HG02678 (cell line): ENCODE data around the gene FAXC.
"Not testable (repeated sequence)": the region's sequence is repeated elsewhere in the genome, so short reads cannot be mapped to it uniquely, and the experiment has no call there.

ENCODE experiments used
- ATAC-seq: cut with Tn5 transposase; IDR thresholded peaks from one replicate; pipeline ENCODE4 v1.9.1; 2021; ENCODE audit warnings: mild to moderate bottlenecking, moderate library complexity; ENCODE audit not compliant: unreplicated experiment

FAXC gene

DNA sequence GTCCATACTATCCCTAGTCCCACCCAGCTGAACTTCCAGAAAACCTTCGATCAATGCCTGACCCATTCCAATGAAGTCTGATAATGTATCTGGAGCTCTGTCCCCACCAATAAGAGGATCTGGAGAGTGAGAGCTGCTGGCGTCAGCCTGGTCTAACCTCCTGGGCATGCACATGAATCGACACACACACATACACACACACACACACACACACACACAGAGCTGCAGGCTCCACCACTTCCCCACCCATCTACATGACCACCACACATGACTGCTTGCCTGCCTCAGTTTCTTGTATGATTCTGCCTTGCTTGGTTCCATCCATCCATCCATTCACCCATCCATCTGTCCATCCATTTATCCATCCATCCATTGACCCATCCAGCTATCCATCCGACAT is 60.8 kb downstream of the FAXC start:
- ATAC-seq: no peak

- ATAC-seq: no peak
Observed at GRCh38 chr6:99287523-99287922, 62.0 kb downstream of the FAXC start.

GRCh38 chr6:99285881-99286280 is 63.6 kb downstream of the FAXC start:
- ATAC-seq: no peak

- no peak for ATAC-seq
Observed at GRCh38 chr6:99282479-99283062, 66.9 kb downstream of the FAXC start.

DNA sequence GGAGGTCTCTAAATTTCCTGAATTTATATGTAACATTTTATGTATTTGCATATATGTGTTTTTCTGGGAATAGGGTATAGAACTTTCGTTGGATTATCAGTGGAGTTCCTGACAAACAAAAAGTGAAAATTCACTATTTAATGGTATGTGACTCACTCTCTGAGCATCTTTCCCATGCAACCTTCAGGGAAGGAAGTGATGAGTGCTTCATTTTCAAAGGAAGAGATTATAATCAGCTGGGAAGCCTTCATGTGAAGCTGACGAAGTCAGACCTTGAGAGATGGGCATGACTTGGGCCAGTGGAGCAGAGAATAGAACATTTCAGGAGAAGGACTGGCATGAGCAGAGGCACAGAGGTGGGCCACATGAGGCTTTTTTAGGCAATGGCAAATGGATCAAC is 72.7 kb downstream of the FAXC start:
- ATAC-seq: no peak

DNA sequence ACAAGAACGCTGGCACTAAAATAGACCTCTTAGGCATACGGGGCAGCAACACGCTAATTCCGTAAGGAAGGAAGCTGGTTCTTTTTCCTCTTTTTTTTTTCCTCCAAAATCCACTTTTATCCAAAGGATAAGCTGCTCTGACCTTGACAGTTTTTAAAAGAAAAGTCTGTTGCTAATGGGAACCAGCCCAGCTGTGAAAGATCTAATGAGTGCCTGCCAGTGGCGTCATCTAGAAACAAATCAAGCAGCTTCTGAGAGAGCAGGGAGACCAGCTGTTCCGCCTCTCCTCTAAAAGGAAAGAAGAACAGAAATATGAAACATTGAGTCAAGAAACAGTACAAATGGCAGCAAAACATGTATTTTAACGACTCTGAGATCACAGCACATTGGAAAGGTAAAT is 78.6 kb downstream of the FAXC start:
- no peak for ATAC-seq

DNA sequence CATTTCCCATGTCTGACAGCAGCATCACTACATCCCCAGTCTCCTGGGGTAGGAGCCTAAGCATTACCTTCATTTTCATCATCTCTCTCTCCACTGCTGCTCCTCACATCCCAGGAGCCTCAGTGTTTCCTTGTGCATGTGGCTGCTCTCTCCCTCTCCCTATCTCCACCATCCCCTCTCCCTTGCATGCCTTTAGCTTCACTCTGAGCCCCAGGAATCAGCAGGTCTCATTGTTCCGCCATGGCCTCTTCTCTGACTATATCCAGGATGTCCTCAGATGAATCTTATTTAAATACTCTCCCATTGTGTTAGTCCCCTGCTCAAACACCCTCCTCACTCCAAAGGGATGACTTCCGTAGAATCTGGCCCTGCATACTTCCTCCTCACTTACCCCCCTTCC is 79.4 kb downstream of the FAXC start:
- ATAC-seq: no peak

DNA sequence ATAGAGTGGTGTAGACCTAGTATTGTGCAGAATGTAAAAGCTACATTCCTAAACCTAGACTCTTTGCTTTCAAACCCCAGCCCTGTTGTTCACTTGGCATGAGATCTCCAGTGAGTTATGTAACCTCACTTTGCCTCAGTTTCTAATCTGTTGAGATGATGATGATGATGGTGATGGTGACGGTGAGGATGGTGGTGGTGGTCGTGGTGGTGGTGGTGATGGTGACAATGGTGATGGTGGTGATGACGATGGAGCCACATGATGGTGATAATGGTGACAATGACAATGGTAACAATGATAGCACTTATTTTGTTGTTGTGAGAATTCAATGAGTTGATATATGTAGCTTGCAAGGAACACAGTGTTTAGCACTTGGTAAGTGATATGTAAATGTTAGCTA is 80.3 kb downstream of the FAXC start:
- no peak for ATAC-seq

DNA sequence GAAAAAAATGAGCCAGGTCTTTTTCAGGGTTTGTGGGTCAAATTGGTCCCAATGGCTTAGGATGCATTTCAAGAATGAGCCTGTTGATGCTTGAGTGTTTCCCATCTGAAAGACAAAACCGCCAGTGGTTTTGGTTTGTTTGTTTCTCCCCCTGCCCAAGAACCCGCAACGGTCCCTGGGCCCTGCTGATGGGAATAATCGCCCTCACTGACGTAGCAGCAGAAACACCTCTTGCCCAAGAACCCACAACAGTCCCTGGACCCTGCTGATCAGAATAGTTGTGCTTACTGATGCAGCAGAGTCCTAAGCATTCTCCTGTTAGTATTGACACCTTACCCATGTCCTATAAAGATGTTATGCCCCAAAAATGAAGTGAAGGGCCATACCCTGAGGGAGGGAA is 82.5 kb downstream of the FAXC start:
- ATAC-seq: not testable (repeated sequence)

DNA sequence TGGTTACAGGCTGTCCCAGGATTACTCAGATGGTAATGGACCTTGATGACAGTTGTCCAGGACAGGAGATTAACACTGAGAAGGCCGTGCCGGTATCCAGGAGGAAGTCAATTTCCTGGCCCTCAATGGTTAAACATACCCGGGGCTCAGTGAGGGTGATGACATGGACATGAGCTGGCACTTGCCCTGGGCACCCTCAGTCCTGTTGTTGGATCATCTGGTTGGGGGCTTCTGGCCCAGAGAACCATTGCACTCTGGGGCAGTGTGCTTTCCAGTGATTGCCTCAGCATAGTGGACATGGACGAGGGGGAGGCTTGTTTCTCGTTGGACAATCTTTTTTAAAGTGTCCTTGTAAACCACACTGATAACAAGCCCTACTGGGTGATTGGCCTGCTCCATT is 84.0 kb downstream of the FAXC start:
- ATAC-seq: not testable (repeated sequence)

GRCh38 chr6:99254616-99255550 is 94.6 kb downstream of the FAXC start:
- ATAC-seq: no peak

GRCh38 chr6:99253271-99253670 is 96.2 kb downstream of the FAXC start:
- no peak for ATAC-seq

GRCh38 chr6:99252421-99252820 is 97.1 kb downstream of the FAXC start:
- no peak for ATAC-seq

- ATAC-seq: no peak
Observed at GRCh38 chr6:99250476-99250875, 99.0 kb downstream of the FAXC start.

GRCh38 chr6:99246602-99247001 is 102.9 kb downstream of the FAXC start:
- ATAC-seq: no peak

GRCh38 chr6:99241905-99242534 is 107.5 kb downstream of the FAXC start:
- no peak for ATAC-seq

DNA sequence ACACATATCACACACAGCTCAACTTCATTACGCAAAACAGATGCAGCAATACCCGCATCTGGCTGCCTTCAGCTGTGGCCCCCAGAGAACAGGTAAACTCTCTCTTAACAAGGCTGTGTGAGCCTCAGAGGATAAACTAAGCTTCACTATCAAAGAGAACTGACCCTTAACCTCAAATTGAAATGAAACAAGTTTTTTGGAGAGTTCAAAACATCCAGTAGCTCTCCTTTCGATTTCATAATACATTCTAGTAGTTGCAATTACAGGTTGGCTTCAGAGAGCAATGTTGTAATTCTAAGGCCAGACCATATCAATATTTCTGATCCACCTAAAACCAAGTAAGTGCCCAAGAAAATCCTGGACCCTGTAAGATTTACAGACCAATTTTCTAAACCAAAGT is 113.5 kb downstream of the FAXC start:
- ATAC-seq: no peak

DNA sequence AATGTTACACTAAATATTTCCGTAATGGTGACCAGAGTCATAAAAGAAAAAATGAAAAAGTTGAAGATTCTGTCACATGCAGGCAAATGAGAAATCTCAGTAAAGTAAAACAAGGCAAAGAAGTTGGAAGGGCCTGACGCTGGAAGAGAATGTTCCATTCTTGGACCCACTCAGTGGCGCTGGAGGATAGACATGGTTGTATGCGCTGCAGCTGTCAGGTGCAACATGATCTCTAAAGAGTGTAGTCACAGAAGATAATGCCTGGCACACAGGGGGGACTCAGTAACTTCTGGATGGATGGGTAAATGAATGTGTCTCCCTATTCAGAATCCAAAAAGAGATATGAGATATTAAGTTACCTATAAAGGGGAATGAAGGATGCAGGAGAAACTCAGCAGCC is 116.3 kb downstream of the FAXC start:
- no peak for ATAC-seq

DNA sequence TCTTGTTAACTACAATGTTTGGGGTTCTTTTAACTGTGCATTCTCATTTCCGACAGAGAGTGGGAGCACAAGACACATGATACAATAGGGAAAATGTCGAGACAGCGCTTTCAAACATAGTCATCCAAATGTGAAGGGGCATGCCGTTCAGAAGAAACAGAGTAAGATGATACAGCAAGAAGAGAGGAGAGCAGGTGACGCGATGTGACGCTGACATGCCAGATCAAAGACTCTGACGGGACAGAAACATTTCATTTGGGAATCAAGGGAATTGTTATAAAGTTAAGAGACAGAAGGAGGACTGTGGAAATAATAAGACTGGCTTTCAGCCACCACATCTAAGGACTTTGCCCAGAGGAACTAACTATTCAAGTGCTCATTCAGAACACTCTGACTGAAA is 117.4 kb downstream of the FAXC start:
- ATAC-seq: no peak

GRCh38 chr6:99225172-99225571 is 124.3 kb downstream of the FAXC start:
- ATAC-seq: no peak
